HS-5 (cell line): ENCODE data around the gene GPR65.
"Not testable (repeated sequence)": the region's sequence is repeated elsewhere in the genome, so short reads cannot be mapped to it uniquely, and the experiment has no call there.

ENCODE experiments used
- DNase-seq: peaks from one replicate; pipeline ENCODE4 v3.0.0-alpha.2; 2012; ENCODE audit warnings: low read depth

Gene GPR65

DNA sequence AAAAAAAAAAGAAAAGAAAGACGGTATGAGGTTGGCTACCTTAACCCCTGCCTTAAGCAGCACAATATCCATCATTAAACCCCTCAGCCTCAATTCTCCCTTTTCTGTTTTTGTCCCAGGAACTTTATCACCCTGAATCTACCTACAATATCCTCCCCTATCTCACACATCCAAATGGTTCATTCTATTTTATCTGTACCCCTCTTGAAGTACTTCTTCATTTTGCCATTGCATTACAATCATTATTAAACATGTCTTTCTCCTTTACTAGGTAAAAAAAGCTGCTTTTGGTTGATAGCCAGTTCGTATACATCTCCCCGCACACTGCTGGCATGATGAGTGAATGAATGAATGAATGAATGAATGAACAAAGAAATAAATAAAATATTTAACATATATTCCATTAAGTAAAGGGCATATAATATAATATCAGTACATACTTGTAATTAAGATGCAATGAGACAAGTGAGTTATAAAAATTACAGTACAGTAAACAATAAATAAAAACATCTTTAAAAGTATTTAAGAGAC lies 364 bp upstream of the GPR65 start:
- no peak for DNase-seq

DNA sequence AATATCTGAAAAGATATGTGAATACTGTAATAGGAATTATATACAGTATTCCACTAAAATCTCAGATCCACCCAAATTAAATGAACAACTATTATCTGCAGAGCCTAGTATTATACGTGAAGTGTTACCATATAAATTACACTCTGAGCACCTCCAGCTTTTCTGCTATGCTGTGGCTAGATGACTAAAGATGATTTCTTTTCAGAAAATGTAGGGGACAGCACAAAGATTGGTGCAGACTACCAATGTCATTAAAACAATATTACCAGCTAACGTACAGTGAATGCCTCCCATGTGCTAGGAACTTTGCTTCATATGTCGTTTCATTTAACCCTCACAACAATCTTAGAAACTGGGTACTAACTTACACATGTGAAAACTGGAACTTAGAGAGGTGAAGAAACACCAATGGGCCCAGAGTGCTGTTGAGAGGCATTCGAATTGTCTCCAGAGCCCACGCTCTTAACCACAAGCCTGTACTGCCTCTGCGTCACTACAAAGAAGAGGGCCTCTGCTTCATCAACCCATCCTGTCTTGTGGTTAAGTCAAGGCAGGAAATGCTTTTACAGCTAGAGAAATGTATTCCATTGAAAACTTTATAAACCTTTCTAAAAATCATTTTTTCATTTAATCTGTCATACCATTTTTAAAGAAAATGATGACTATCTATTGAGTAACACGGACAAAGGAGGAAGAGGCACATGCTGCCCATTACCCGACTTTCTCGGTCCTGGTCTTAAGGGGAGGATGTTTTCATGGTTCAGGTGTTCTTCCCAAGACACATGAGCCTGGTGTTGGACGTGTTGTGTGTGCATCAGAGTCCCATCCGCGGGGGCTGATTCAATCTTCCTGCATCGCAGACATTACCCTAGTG lies 1.3 kb downstream of the GPR65 start:
- DNase-seq: no peak

DNA sequence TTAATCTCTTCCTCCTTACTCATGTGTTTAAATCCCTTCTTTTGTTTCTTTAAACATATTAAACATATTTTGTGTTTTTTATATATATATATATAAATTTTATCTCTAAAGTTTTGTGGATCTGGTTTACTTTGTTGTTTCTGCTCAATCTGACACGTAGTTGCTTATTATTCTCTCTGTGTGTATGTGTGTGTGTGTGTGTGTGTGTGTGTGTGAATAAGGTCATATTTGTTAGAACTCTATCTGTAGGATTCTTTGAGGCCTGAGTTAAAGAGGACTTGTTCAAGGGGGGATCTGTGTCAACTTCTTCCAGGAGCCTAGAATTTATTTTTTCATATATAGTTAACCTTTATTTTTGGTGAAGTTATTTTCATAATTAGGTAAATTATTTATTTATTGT lies 2.7 kb downstream of the GPR65 start:
- DNase-seq: no peak

DNA sequence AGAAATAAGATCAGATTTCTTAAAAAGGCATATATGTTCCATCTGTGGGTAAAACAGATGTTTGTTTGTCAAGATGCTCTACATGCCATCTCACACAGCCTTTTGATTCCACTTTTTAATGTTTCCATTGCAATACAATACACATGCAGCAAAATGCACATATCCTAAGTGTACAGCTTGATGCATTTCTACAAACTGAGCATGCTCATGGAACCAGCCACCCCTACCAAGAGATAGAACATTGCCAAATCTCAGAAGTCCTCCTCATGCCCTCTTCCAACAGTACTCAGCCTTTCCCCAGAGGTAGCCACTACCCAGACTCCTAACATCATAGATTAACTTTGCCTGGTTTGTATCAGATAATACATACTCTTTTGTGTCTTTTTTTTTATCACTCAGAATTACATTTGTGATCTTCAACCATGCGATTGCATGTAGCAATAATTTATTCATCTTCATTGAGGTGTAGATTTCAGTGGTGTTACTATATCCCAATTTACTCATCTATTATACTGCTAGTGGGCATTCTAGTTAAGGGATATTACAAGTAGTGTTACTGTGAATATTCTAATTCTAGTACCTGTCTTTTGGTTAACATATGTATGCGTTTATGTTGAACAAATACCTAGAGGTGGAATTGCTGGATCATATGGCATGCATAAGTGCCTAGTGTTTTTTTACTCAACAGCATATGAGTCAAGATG lies 3.3 kb downstream of the GPR65 start:
- no peak for DNase-seq

DNA sequence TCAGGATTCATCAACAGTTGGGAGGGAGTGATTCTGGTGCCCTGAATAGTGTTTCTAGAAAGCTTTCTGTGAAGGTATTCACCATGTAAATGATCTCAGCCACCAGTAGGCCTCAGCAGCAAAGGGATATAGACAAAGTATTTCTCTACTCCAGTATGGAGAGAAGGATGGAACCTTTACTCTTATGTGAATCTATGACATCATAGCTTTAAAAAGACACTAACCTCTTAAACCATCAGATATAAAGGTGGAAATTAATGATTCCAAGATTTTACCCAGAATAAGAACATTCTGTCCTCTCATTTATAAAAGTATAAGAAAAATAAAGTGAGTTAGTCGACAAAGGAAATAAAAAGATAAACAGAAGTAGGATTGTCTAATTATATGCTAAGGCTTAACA lies 4.6 kb downstream of the GPR65 start:
- DNase-seq: no peak

DNA sequence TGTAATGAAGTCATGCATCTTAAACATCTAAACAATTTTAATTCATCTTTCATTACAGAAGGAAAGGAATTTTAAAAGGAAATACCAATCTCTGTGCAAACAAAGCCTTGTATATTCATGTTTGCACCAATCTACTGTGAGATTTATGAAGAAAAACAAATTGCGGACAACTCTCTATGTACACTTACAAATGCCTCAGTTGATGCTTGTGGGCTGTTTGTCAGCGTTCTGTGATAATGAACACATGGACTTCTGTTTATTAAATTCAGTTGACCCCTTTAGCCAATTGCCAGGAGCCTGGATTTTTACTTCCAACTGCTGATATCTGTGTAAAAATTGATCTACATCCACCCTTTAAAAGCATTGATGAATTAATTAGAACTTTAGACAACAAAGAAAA lies 5.4 kb downstream of the GPR65 start:
- DNase-seq: no peak

DNA sequence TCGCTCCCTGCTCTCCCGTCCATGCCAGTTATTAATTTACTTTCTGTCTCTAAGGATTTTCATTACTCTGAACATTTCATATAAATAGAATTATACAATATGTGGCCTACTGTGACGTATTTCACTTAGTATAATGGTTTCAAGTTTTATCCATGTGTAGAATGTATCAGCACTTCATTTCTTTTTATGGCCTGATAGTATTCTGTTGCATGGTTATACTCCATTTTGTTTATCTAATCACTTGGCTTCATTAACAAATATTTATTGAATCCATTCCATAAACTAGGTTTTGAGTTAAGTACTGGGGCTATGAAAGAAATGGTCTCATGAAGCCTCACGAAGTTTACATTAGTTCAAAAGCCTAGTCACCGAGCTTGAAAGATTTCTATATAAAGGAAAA lies 7.6 kb downstream of the GPR65 start:
- DNase-seq: no peak

DNA sequence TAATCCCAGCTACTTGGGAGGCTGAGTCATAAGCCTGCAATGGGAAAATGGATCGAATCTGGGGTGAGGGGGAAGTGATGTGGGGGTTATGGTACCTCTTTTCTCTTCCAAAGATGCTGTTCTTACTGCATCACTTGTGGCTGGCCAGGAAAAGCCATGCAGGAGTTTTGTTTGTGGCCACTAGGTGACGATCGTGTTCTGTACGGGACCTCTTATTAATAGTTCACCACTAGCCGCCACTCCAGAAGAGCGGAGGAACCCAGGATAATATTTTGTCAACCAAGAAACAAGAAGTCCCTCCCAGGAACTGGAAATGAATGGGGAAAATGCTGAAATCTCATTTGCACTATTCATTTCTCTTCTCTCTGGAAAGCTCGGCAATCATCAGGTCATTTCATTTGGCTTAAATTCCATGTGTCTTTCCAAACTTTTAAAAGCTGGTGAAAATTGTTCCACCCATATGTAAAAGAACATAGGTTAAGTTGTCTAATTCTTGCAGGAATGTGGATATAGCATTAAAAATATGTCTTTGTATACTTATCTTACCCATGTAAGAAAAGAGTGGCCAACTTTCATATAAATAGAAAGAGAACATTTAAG lies 8.9 kb downstream of the GPR65 start:
- DNase-seq: peak; percentile 23

DNA sequence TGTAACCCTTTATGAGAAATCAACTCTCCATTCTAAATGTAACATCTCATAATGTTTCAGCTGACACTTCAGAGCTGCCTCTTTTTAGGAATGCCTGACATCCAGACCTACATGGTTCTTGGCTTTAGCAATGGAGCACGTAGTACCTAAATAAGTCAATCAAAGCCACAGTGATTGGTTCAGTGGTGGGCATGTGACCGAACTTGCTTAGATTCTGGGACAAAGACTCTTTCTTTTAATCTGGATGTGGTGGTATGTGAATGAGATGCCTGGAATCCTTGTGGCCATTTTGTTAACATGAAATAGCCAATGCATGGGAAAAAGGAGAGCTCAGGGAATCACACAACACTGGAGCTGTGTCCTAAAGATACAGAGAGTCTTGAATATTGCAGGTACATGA lies 11.8 kb downstream of the GPR65 start:
- DNase-seq: no peak

DNA sequence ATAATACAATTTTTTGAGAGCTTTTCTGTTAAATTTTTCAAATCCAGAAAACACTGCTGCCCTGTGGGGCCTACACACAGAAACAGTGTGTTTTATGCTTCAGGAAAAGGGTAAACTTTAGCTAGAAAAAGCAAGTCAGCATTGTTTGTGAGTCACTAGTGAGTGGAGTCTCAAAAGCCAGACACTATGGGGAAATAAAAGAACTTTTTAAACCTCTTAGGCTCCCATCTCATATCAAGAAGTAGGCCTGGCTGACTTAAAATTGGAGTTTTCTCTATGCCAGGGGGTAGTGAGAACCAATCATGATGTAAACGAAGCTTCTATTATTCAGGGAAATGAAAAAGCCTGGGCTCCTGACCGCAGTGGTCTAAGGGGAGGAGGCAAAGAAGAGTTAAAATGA lies 12.6 kb downstream of the GPR65 start:
- DNase-seq: no peak

DNA sequence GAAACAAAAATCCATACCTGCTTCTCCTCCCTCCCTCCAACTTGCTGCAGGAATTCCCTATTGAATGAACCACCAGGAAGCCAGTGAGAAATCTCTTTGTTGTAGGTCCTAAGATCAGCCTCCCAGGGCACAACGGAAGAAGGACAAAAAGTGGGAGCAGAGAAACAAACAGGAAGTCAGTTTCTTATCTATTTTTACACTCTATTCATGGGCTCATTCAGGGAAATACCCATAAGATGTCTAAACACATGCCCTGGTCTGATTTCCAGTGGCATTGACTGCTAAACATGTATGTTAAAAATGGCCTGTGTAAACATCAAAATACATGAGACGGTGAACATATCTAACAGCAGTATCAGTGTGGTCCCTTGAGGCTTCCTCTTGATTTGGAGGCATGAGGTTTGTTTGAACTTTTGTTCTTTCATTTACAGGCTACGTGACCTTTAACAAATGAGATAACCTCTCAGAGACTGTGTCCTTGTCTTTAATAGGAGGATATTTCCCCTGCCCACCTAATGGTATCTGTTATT lies 18.8 kb downstream of the GPR65 start:
- DNase-seq: no peak

DNA sequence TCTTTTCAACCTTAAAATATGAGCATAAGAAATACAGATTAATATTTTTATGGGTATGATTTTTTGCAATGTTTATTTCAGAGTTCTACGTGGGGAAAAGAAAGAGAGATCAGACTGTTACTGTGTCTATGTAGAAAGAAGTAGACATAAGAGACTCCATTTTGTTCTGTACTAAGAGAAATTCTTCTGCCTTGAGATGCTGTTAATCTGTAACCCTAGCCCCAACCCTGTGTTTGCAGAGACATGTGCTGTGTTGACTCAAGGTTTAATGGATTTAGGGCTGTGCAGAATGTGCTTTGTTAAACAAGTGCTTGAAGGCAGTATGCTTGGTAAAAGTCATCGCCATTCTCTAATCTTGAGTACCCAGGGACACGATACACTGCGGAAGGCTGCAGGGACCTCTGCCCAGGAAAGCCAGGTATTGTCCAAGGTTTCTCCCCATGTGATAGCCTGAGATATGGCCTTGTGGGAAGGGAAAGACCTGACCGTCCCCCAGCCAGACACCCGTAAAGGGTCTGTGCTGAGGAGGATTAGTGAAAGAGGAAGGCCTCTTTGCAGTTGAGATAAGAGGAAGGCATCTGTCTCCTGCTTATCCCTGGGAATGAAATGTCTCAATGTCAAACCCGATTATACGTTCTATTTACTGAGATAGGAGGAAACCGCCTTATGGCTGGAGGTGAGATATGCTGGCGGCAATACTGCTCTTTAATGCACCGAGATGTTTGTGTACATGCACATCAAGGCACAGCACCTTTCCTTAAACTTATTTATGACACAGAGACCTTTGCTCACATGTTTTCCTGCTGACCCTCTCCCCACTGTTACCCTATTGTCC lies 19.5 kb downstream of the GPR65 start:
- not testable (repeated sequence) for DNase-seq

DNA sequence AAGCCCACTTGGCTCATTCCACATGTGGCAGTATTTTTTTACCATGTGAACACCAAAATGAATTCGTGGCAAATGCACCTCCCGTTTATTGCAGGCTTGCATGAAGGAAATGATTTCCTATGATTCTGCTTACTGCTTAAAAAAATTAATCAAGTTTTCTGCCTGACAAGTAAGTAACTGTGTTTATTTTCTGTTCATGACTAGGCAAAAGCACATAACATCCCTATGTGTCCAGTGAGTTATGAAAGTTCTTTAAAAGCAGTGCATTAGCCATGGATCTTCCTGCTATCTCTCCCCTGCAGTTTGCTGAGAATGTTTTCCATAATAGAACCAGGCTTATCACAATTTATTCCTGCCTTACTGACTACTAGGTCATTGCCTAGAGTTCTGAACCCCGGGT lies 20.4 kb downstream of the GPR65 start:
- DNase-seq: no peak

DNA sequence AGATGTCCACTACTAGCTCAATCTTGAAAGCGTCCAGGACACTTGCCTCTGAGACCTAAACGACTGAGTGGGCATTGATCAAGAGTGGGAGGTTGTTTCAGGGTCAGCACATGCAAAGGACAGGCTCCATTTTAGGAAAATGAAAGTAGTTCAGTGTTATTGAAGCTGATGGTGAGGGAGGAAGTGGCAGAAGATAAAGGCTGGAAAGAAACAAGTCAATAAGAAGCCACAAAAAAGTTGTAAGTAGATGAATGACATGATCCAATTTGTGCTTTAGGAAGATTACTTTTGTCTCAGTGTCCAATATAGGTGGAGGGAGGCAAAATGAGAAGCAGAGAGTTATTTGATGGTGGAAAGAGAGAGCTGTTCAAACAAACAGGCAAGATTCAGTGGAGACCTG lies 22.0 kb downstream of the GPR65 start:
- no peak for DNase-seq

DNA sequence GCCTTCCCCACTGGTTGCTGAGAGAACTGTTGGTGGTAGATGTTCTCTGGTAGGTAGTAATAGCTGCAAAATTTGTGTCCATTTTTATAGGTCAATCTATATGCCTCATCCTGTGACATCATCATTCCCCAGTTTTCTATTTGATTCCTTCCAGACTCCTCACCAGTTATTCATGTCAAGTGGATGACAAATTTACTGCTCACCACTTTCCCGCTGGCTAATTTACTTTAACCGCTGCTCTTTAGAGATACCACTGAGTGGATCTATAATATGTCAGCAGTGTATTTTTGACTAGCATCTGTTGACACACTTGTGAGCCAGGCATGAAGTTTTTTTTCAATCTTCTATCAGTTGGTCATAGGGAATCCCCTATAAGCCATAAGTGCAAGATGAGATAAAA lies 24.6 kb downstream of the GPR65 start:
- peak; percentile 5 for DNase-seq

DNA sequence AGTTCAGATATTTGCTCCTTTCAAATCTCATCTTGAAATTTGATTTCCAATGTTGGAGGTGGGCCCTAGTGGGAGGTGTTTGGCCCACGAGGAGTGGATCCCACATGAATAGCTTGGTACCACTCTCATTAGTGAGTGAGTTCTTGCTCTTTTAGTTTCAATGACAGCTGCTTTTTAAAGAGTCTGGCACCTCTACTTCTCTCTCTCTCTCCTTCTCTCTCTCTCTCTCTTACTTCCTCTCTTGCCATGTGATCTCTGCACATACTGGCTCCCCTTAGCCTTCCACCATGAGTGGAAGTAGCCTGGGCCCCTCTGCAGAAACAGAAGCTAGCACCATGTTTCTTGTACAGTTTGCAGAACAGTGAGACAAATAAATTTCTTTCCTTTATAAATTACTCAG lies 25.1 kb downstream of the GPR65 start:
- no peak for DNase-seq

DNA sequence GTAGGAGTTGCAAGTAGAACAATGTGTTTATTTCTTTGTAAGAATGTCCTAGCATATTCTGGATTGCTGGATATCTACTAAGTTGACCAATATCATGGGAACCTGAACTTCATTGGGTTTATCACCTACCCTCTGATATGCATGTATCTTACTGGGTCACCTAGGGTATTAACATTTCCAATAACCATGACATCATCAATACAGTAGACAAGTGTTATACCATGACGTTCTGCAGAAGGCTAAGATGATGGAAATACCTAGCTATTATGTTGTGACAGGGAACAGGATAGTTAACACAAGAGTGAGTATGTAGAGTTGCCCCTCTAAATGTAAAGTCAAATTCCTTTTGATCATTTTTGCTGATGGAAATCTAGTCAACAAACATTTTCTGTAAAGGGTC lies 26.0 kb downstream of the GPR65 start:
- no peak for DNase-seq

DNA sequence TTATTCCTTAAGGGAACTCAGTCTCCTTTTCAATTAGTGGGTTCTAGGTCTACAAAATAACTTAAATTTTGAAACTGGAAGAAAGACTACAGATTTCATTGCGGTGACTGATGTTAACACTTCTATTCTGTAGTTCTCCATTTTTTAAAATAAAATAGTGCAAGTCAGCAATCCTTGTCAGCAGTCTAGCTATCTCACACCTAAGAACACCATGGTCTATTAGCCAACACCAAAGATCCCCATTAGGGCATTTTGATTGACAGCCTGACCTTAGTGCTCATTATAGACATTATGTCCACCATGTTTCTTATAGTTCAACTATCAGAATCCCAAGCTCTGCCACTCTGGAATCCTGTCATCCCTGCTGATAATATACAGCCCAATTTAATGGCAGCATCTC lies 27.4 kb downstream of the GPR65 start:
- no peak for DNase-seq

DNA sequence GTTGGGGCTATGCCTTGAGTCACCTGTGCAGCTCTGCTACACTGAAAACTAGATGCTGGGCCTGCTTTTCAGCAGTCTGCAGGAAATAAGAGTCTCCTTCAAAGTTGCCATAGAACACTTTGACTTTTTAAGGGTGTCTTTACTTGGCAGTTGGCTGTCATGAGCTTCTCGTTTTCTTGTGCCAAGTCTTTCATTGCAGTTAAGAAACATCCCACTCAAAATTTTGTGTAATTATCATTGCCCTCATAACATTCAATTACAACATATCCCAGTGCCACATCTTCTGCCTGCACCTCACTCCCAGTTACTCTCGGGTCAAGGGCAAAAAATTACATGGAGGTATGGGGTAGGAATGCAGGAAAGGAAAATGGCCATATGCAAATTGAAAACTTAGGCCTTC lies 29.1 kb downstream of the GPR65 start:
- no peak for DNase-seq

DNA sequence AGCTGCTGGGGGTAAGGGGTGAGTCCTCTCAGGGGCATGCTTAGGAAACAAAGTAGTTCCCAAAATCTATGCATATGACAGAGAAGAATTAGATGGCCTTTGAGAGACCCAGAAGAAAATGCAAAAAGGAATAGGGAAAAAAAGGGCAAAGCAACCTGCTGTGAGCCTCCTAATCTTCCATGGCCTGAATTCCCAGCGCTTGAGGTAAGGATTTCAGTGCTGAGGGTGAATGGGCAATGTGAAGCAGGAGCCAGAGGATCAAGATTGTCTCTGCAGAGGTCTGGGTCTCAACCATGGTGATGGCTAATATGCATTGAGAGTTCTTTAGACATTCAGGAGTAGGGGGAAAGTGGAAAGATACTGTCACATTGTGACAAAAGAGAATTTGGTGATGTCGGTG lies 31.5 kb downstream of the GPR65 start:
- no peak for DNase-seq

DNA sequence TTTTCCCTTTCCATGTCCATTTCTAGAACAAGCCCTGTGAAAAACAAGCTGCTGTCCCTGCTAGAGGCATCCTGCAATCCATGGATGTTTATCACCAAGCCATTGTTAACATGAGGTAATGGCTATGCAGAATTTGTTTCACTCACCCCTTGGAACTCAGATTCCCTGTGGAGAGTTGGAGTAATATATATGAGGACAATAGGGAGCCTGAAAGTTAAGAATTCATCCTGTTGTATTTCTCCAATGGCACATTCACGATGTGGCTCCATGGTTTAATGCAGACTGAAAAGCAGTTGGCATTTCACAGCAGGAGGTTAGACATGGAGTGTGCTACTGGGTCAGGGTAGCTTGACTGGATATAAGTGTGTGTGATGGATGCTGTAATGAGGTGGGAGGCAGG lies 32.4 kb downstream of the GPR65 start:
- DNase-seq: no peak

DNA sequence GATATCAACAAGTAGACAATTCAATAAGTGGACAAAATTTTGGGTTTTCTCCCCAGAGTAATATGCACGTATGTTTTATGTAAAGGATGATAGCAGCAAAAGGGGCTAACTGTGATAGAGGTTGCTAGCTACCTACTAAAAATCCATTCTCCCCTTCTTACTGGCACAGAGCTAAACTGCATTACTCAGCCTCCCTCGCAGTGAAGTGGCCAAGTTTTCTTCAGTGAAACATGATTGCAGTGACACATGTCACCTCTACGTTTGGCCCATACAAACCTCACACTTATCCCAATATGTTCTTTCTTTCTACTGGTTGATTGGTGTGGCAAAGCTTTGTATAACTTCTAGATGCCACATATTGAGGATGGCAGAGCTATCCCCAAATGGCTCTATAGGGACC lies 34.3 kb downstream of the GPR65 start:
- no peak for DNase-seq
